ENCODE measurements around the gene RFX2. TPM values are rescaled to one million over a fixed set of nuclear protein-coding genes. Genes with fewer than 3 reads are reported as not detected.

The RFX2 gene
- total and polyA plus RNA-seq, 9 of the 15 experiments (the other 6 are each of a cell fraction or from before 2014, with no cell fraction given), result 3.6 to 18.7 (median 8.7) TPM

DNA sequence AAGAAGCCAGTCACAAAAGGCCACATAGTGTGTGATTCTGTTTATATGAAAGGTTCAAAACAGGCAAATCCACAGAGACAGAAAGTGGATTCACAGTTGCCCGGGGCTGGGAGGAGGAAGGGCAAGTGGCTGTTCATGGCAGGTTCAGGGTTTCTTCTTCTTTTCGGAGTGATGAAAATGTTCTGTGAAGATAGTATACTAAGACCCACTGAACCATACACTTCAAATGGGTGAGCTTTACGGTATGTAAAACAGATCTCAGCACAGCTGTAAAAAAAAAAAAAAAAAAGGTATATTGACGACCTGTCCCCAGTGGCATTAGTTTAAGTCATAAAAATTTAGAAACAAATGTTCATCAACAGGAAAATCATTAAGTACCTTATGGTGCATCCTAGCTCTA is 32.2 kb downstream of the RFX2 start (continued):
- TF ChIP-seq, protein P1, sequence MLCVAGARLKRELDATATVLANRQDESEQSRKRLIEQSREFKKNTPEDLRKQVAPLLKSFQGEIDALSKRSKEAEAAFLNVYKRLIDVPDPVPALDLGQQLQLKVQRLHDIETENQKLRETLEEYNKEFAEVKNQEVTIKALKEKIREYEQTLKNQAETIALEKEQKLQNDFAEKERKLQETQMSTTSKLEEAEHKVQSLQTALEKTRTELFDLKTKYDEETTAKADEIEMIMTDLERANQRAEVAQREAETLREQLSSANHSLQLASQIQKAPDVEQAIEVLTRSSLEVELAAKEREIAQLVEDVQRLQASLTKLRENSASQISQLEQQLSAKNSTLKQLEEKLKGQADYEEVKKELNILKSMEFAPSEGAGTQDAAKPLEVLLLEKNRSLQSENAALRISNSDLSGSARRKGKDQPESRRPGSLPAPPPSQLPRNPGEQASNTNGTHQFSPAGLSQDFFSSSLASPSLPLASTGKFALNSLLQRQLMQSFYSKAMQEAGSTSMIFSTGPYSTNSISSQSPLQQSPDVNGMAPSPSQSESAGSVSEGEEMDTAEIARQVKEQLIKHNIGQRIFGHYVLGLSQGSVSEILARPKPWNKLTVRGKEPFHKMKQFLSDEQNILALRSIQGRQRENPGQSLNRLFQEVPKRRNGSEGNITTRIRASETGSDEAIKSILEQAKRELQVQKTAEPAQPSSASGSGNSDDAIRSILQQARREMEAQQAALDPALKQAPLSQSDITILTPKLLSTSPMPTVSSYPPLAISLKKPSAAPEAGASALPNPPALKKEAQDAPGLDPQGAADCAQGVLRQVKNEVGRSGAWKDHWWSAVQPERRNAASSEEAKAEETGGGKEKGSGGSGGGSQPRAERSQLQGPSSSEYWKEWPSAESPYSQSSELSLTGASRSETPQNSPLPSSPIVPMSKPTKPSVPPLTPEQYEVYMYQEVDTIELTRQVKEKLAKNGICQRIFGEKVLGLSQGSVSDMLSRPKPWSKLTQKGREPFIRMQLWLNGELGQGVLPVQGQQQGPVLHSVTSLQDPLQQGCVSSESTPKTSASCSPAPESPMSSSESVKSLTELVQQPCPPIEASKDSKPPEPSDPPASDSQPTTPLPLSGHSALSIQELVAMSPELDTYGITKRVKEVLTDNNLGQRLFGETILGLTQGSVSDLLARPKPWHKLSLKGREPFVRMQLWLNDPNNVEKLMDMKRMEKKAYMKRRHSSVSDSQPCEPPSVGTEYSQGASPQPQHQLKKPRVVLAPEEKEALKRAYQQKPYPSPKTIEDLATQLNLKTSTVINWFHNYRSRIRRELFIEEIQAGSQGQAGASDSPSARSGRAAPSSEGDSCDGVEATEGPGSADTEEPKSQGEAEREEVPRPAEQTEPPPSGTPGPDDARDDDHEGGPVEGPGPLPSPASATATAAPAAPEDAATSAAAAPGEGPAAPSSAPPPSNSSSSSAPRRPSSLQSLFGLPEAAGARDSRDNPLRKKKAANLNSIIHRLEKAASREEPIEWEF (CRISPR knock-in tag; IDR thresholded peaks at IDR 0.05), result no peak
- TF ChIP-seq ZNF431 (CRISPR knock-in tag; IDR thresholded peaks at IDR 0.05) (no peak), CBX8 (IDR thresholded peaks at IDR 0.05; ENCODE audit: borderline replicate concordance, extremely low read depth, low read depth, low read length, poor library complexity, severe bottlenecking) (no peak)
- TF ChIP-seq, protein P2, sequence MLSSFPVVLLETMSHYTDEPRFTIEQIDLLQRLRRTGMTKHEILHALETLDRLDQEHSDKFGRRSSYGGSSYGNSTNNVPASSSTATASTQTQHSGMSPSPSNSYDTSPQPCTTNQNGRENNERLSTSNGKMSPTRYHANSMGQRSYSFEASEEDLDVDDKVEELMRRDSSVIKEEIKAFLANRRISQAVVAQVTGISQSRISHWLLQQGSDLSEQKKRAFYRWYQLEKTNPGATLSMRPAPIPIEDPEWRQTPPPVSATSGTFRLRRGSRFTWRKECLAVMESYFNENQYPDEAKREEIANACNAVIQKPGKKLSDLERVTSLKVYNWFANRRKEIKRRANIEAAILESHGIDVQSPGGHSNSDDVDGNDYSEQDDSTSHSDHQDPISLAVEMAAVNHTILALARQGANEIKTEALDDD (IDR thresholded peaks at IDR 0.05), result no peak
